Subcutaneous abdominal adipose tissue (tissue), 5 donors: ENCODE data around the gene SPHK1.

Source experiments
- H3K27ac ChIP-seq: one replicate; pipeline ENCODE4 v1.7.0; 2013; ENCODE audit warnings: low read depth, mild to moderate bottlenecking, inconsistent platforms, low read length, moderate library complexity
- H3K27me3 ChIP-seq, 5 donors: one replicate each; pipeline ENCODE4 v1.7.0; 2013; ENCODE audit warnings: low read length in 5 of 5, inconsistent platforms in 1 of 5; ENCODE audit not compliant: control insufficient read depth in 5 of 5, insufficient read depth in 4 of 5
- H3K36me3 ChIP-seq, 5 donors: one replicate each; pipeline ENCODE4 v1.7.0; 2013; ENCODE audit warnings: low read length in 5 of 5; ENCODE audit not compliant: control insufficient read depth in 5 of 5, insufficient read depth in 5 of 5
- H3K4me1 ChIP-seq, 5 donors: one replicate each; pipeline ENCODE4 v1.7.0; 2013; ENCODE audit warnings: low read length in 5 of 5, mild to moderate bottlenecking in 3 of 5, moderate library complexity in 1 of 5; ENCODE audit not compliant: control insufficient read depth in 5 of 5, insufficient read depth in 5 of 5
- H3K4me3 ChIP-seq, 5 donors: one replicate each; pipeline ENCODE4 v1.7.0; 2013; ENCODE audit warnings: low read length in 5 of 5, low read depth in 1 of 5
- H3K9ac ChIP-seq, 5 donors: one replicate each; pipeline ENCODE4 v1.7.0; 2013; ENCODE audit warnings: low read length in 5 of 5, mild to moderate bottlenecking in 4 of 5, moderate library complexity in 3 of 5
- H3K9me3 ChIP-seq, 5 donors: one replicate each; pipeline ENCODE4 v1.7.0; 2013; ENCODE audit warnings: low read length in 5 of 5; ENCODE audit not compliant: control insufficient read depth in 5 of 5
- donor health status: healthy.
- donor health status: healthy.
- donor health status: healthy.
- donor health status: healthy.
- donor health status: healthy.

The SPHK1 gene

GRCh38 chr17:76405967-76406647 is 21.7 kb downstream of the SPHK1 start:
- no peak overlapping the region for H3K9ac ChIP-seq
- no peak overlapping the region for H3K4me3 ChIP-seq
- no peaks in the 10 kb centered on the region for H3K9me3 ChIP-seq
- peaks cover 4 to 42% (median 34%) of the 10 kb centered on the region in 5 donors for H3K4me1 ChIP-seq
- peaks cover 0 to 44% (median 28%) of the 10 kb centered on the region in 5 donors for H3K36me3 ChIP-seq
- H3K27ac ChIP-seq = no peak overlapping the region
- H3K27me3 ChIP-seq = no peaks in the 10 kb centered on the region

- H3K27me3 ChIP-seq = no peaks in the 10 kb centered on the region
- peaks cover 4 to 42% (median 34%) of the 10 kb centered on the region in 5 donors for H3K4me1 ChIP-seq
- no peak overlapping the region for H3K9ac ChIP-seq
- H3K27ac ChIP-seq = no peak overlapping the region
- H3K36me3 ChIP-seq = peaks cover 0 to 36% (median 20%) of the 10 kb centered on the region in 5 donors
- no peak overlapping the region for H3K4me3 ChIP-seq
- H3K9me3 ChIP-seq = no peaks in the 10 kb centered on the region
Observed at GRCh38 chr17:76407509-76407908, 23.1 kb downstream of the SPHK1 start.

- Histone ChIP-seq H3K27me3 (no peaks in the 10 kb centered on the region), H3K4me1 (peaks cover 4 to 42% (median 34%) of the 10 kb centered on the region in 5 donors), H3K27ac (no peak overlapping the region), H3K4me3 (no peak overlapping the region), H3K9ac (no peak overlapping the region), H3K9me3 (no peaks in the 10 kb centered on the region), H3K36me3 (peaks cover 0 to 29% (median 16%) of the 10 kb centered on the region in 5 donors)
Observed at GRCh38 chr17:76408037-76408849, 23.8 kb downstream of the SPHK1 start.

GRCh38 chr17:76410328-76410965 is 26.0 kb downstream of the SPHK1 start:
- Histone ChIP-seq H3K4me1 (peaks cover 2 to 42% (median 32%) of the 10 kb centered on the region in 5 donors), H3K27ac (no peak overlapping the region), H3K9ac (no peak overlapping the region)

DNA sequence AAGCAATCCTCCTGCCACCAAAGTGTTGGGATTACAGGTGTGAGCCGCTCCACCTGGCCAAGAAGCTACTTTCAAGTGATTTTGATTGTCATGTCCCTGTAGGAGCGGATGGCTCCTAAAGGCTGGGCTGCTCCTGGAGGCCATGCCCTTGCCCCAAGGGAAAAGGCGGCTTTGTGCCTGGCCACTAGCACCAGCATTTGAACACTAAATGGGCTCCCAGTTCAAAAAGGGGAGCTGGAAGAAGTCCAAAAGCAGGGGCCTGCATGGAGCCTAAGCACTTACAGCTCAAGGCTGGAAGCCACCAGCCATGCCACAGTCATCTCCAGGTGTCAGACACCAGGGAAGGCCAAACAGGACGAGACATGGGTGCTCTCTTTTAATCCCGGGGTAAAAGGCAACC is 26.8 kb downstream of the SPHK1 start:
- H3K27me3 ChIP-seq = no peaks in the 10 kb centered on the region
- H3K4me3 ChIP-seq = no peak overlapping the region
- no peak overlapping the region for H3K9ac ChIP-seq
- H3K36me3 ChIP-seq = peaks cover 0 to 13% (median 7%) of the 10 kb centered on the region in 5 donors
- no peak overlapping the region for H3K27ac ChIP-seq
- peaks cover 0 to 34% (median 24%) of the 10 kb centered on the region in 5 donors for H3K4me1 ChIP-seq
- no peaks in the 10 kb centered on the region for H3K9me3 ChIP-seq

More at GRCh38 chr17:76410328-76410965, 26.0 kb downstream of the SPHK1 start:
- Histone ChIP-seq H3K4me3 (no peak overlapping the region), H3K27me3 (no peaks in the 10 kb centered on the region), H3K9me3 (no peaks in the 10 kb centered on the region), H3K36me3 (peaks cover 0 to 13% (median 7%) of the 10 kb centered on the region in 5 donors)

DNA sequence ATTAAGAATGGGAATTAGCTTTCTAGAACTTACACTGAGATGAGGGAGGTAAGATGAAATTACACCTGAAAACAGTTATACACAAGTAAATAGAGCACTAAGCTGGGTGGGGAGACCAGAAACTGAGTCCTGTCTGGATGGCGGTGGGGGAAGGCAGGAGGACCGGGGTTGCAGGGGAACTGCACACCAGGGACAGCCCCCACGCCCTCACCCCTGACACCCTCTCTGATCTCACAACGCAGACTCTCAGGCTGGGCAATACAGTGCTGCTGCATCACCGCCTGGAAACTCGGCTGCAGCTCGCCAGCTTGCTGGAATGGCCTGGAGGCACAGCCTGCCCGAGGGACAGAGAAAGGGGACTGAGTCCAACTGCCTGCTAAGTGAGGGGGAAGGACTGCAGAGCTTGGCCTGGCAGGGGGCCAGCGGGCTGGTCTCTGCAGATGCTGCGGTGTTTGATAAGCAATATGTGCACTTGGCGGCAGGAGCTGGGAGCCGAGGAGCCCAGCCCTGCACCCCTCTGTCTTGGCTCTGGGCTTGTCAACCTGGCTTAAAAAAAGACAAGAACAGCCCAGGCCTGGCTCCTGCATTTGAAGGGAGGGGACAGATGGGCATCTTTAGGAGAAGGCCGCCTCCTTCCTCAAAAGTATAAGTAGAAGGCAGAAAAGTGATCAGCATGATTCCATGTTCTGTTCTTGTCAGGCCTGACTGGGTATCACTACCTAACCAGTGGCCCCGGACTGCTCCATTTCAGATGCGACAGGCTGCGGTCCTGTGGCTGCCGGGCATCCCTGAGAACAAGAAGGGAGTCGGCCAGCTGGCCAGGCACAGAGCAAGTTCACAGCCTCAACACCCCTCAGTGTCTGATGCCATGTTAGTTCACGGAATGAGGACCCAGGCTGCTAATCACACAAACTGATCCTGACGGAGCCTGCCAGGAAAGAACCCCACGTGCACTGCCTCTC is 30.2 kb downstream of the SPHK1 start:
- Histone ChIP-seq H3K27me3 (no peaks in the 10 kb centered on the region), H3K4me1 (peaks cover 0 to 19% (median 10%) of the 10 kb centered on the region in 5 donors), H3K27ac (no peak overlapping the region), H3K36me3 (peaks cover 0 to 22% (median 5%) of the 10 kb centered on the region in 5 donors), H3K4me3 (no peak overlapping the region), H3K9ac (peak overlapping the region in 2 of 5 donors; percentile 11 to 53), H3K9me3 (no peaks in the 10 kb centered on the region)

GRCh38 chr17:76415786-76416185 is 31.4 kb downstream of the SPHK1 start:
- no peak overlapping the region for H3K27ac ChIP-seq
- H3K4me1 ChIP-seq = peaks cover 0 to 28% (median 16%) of the 10 kb centered on the region in 5 donors
- H3K9ac ChIP-seq = no peak overlapping the region
- H3K9me3 ChIP-seq = no peaks in the 10 kb centered on the region
- H3K36me3 ChIP-seq = peaks cover 0 to 15% (median 3%) of the 10 kb centered on the region in 5 donors
- no peaks in the 10 kb centered on the region for H3K27me3 ChIP-seq
- no peak overlapping the region for H3K4me3 ChIP-seq

- Histone ChIP-seq H3K4me1 (peaks cover 0 to 28% (median 20%) of the 10 kb centered on the region in 5 donors), H3K4me3 (no peak overlapping the region), H3K9me3 (no peaks in the 10 kb centered on the region), H3K9ac (no peak overlapping the region), H3K27ac (no peak overlapping the region), H3K27me3 (no peaks in the 10 kb centered on the region), H3K36me3 (peaks cover 0 to 13% (median 3%) of the 10 kb centered on the region in 5 donors)
Observed at GRCh38 chr17:76416457-76416856, 32.0 kb downstream of the SPHK1 start.

- Histone ChIP-seq H3K4me3 (no peak overlapping the region), H3K36me3 (peaks cover 0 to 10% (median 3%) of the 10 kb centered on the region in 5 donors), H3K9me3 (no peaks in the 10 kb centered on the region), H3K27me3 (no peaks in the 10 kb centered on the region), H3K9ac (no peak overlapping the region), H3K4me1 (peaks cover 0 to 28% (median 20%) of the 10 kb centered on the region in 5 donors), H3K27ac (no peak overlapping the region)
Observed at GRCh38 chr17:76416899-76417298, 32.5 kb downstream of the SPHK1 start.
